SJCRH30 (cell line): ENCODE measurements around the gene WDR73. TPM values are rescaled to one million over a fixed set of nuclear protein-coding genes. Genes with fewer than 3 reads are reported as not detected.
A peak's percentile ranks its signal among the peaks of the same experiment; 100 is the strongest.

ENCODE experiments used
- DNase-seq, 2 experiments: peaks; one replicate each; pipeline ENCODE4 v3.0.0-alpha.2; 2015 to 2020
- H3K27ac ChIP-seq: fragments of 250-450 bp; sonication (Bioruptor Pico); 2 replicates; pipeline ENCODE4 v1.5.1; 2020; ENCODE audit warnings: mild to moderate bottlenecking, moderate library complexity
- H3K27me3 ChIP-seq: fragments of 250-450 bp; sonication (Bioruptor Pico); 2 replicates; pipeline ENCODE4 v1.5.1; 2020; ENCODE audit warnings: mild to moderate bottlenecking, moderate library complexity
- H3K36me3 ChIP-seq: fragments of 250-450 bp; sonication (Bioruptor Pico); 2 replicates; pipeline ENCODE4 v1.5.1; 2020; ENCODE audit warnings: mild to moderate bottlenecking, moderate library complexity
- H3K4me1 ChIP-seq: fragments of 250-450 bp; sonication (Bioruptor Pico); 2 replicates; pipeline ENCODE4 v1.5.1; 2020; ENCODE audit warnings: mild to moderate bottlenecking, moderate library complexity
- H3K4me3 ChIP-seq: fragments of 250-450 bp; sonication (Bioruptor Pico); 2 replicates; pipeline ENCODE4 v1.5.1; 2020; ENCODE audit warnings: mild to moderate bottlenecking, moderate library complexity
- H3K9me3 ChIP-seq: fragments of 250-450 bp; sonication (Bioruptor Pico); replicated peaks from 2 replicates; pipeline ENCODE4 v1.5.1; 2020; ENCODE audit warnings: mild to moderate bottlenecking, moderate library complexity
- total RNA-seq: library from RNA; depleted of rRNA; stranded (reverse); fragments of >200 nt; shearing (Covaris generic); gene quantifications from 2 replicates; pipeline ENCODE4 v1.2.3, GENCODE V29; 2014

WDR73 gene
- total RNA-seq, 1 experiment from 2014 or later: 26.3 TPM

DNA sequence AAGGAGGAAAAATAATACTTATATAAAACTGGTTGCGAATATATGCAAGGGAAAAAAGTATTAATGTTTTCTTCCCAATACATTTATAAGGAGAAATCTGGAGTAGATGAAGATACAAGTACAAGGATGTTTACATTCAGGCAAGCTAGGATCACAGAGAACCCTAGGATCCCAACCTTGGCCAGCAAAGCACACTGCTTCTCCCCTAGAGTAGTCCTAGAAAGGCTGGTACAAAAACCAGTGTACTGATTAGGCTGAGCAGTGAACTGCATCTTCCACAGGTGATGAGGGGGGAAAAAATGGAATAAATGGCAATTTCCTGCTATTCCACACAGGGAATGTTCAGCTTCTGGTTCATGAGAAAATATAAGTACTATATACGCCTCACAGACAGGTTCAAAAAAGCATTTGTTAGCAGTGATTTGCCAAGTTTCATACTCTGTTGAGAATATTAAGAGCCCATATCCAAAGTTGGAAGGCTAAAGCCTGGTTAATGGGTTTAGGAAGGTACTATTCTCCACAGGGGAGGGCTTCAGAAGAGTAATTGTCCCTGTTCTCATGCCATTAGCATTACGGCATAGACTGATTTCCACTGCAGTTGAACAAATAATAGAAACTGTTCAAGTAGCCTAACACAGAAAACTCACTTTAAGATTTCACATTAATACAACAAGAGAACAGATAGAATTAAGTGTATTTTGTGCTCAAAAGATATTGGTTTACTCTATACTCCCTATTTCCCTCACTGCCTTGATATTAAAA is 14.3 kb upstream of the WDR73 start:
- no peaks in the 10 kb centered on the region for H3K9me3 ChIP-seq
- H3K27ac ChIP-seq: no peak overlapping the region

DNA sequence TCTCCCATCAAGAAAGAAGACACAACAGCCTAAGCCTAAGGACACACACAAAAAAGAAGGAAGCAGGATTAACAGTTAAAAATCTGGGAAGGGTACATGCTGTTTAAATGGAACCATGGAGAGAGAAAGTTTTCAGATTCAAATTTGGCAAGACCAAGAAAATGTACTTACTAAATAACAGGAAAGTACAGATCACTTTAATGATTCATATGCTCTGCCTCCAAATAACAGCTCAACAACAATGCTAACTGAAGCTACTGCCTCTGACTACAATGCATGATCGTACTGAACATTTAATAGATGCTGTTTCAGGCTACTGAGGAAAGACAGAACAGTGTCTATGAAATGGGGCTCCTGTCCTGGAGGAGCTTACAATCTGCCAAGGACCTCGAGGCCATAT is 12.3 kb upstream of the WDR73 start:
- Histone ChIP-seq H3K4me3 (no peak overlapping the region), H3K9me3 (no peaks in the 10 kb centered on the region), H3K4me1 (no peaks in the 10 kb centered on the region), H3K36me3 (peaks cover 49% of the 10 kb centered on the region), H3K27ac (no peak overlapping the region), H3K27me3 (no peaks in the 10 kb centered on the region)
- no peak for DNase-seq

More for the DNA sequence above, 14.3 kb upstream of the WDR73 start:
- no peaks in the 10 kb centered on the region for H3K27me3 ChIP-seq
- H3K4me3 ChIP-seq: no peak overlapping the region
- H3K4me1 ChIP-seq: no peaks in the 10 kb centered on the region
- peaks cover 53% of the 10 kb centered on the region for H3K36me3 ChIP-seq
- DNase-seq: no peak

DNA sequence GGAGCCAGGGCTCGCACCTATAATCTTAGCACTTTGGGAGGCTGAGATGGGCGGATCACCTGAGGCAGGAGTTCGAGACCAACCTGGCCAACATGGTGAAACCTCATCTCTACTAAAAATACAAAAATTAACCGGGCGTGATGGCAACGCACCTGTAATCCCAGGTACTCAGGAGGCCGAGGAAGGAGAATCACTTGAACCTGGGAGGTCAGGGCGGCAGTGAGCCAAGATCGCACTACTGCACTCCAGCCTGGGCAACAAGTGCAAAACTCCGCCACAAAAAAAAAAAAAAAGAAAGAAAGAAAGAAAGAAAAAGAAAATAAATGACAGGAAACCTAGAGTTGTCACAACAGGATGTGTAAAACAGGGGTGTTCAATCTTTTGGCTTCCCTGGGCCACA is 6.9 kb upstream of the WDR73 start:
- Histone ChIP-seq H3K27me3 (no peaks in the 10 kb centered on the region), H3K27ac (no peak overlapping the region), H3K9me3 (no peaks in the 10 kb centered on the region), H3K4me3 (no peak overlapping the region), H3K36me3 (peaks cover 12% of the 10 kb centered on the region), H3K4me1 (no peaks in the 10 kb centered on the region)
- DNase-seq: no peak

DNA sequence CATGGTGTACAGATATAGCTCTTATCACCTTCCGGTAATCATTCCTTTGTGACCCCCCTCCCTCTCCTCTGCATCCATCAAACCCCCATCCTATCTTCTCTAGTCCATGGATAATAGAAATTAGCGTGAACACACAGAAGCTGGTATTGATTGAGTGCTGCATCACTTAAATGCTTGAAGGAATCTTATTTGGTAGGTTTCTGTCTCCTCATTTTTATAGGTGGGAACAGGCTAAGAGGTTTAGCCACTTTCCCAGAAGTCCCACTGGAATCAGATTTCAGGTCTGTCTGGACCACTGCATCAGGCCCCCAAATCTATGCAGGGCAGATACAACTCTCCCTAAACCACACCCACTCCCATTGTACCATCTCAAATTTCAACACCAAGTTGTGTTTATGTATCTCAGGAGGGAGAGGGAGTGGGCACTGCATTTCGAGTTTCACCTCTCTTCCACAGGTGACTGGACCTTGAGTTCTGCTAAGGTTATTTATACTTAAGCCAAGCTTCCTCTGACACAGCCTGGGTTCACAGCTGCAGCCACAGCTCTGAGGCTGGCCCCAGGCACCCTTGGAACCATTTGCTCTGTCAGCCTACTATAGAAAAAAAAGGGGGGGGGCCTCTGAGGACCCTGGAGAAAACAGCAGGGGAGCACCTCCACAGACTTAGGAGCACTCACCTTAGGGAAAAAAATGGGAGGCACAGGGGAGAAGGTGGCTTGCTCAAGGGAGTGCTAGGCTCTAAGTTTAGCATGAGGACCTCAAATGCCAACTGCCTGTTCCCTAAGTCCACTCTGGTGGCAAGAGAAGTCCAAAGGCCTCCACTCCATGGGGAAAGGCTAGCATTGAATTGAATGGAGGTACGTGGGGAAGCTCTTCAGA is 6.1 kb upstream of the WDR73 start:
- no peak overlapping the region for H3K4me3 ChIP-seq
- no peaks in the 10 kb centered on the region for H3K9me3 ChIP-seq
- H3K27me3 ChIP-seq: no peaks in the 10 kb centered on the region
- H3K4me1 ChIP-seq: no peaks in the 10 kb centered on the region
- DNase-seq: peak in 1 of 2 experiments; percentile 20
- peaks cover 4% of the 10 kb centered on the region; the same call in 1 of the 2 replicates for H3K36me3 ChIP-seq
- H3K27ac ChIP-seq: no peak overlapping the region

DNA sequence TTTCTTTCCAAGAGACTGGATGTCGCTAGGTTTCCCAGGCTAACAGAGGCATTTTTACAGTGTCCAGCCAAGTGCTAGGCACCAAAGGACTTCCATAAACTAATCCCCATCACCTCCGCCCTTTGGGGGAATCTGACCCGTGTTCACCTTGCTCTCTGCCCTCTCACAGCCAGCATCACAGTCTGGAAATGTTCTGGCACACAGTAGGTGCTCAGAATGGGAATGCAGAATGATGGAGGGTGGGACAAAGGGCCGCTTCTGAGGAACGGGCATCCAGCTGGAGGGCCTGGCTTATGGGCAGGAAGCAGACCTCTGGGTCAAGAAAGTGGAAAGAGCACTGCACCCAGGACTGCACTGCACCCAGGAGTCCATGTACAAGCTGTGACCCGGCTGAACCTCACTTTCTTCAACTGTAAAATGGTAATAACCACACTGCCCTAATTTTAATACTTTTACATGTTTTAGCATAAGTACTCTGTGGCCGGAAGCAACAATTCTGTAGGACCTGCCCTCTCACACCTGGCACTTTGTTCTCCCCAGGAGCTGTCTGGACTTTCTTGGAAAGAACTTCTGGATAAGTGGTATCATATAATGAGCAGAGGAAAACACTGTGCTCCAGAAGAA is 4.8 kb upstream of the WDR73 start:
- DNase-seq: no peak
- H3K4me3 ChIP-seq: peak overlapping the region; percentile 61

DNA sequence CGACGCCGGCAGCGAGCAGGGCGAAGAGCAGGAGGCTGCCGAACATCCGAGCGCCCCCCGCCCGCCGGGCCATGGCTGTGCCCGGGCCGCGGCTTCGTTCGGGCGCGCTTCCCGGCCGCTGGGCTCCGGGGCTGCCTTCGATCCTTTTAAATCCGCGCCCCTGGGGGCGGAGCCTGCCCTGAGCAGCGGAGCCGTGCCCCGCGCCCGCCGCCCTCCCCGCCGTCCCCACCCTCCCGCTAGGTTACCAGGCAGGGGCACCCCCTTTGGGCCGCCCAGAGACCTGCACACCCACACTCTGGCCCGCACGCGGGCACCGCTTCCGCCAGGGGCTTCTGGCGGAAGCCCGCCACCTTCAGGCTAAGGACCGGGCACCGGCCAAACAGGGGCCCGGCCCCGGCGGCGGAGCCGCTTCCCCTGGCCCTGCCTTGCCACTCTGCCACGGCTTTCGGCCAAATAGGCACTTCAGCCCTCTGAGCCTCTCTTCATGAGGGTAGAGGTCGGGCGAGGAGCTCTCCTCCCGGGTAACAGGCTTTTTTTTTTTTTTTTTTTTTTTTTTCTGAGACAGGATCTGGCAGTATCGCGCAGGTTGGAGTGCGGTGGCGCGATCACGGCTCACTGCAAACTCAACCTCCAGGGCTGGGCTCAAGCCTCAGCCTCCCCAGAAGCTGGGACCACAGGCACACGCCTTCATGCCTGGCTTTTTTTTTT is 4.2 kb upstream of the WDR73 start, which contains the start of gene NMB:
Gene NMB (minus strand): TSS at position 120 of the 708 bp plus-strand sequence. CDS start 47 bp downstream, at position 73.
- Histone ChIP-seq H3K4me1 (peaks cover 4% of the 10 kb centered on the region), H3K4me3 (peak within 1 kb of the TSS; percentile 61), H3K36me3 (no peaks in the 10 kb centered on the region), H3K27ac (peak within 1 kb of the TSS; percentile 47), H3K9me3 (no peaks in the 10 kb centered on the region), H3K27me3 (no peaks in the 10 kb centered on the region)
- peak; percentile 81 to 83 for DNase-seq

More for the DNA sequence above, 4.8 kb upstream of the WDR73 start:
- H3K4me1 ChIP-seq: peaks cover 2% of the 10 kb centered on the region; the same call in 1 of the 2 replicates
- no peaks in the 10 kb centered on the region for H3K9me3 ChIP-seq
- no peaks in the 10 kb centered on the region for H3K36me3 ChIP-seq
- no peaks in the 10 kb centered on the region for H3K27me3 ChIP-seq
- H3K27ac ChIP-seq: no peak overlapping the region

DNA sequence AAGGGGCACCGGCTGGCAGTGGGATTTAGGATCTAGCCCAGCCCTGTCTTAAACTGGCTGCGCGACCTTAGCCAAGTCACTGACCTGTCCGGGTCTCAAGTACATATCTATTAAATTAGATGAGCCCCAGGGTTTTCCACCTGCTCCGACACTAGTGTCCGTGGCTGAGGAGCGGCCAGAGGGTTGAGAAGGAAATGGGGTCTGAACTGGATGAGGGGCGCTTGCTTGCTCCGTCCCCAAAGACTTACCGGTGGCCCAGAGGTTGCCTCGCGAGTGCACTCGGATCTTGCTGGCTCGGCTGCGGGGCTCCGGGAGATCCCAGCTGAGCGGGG is 3.6 kb upstream of the WDR73 start:
- Histone ChIP-seq H3K4me3 (peak overlapping the region; percentile 61), H3K36me3 (no peaks in the 10 kb centered on the region), H3K4me1 (peaks cover 5% of the 10 kb centered on the region), H3K27me3 (no peaks in the 10 kb centered on the region), H3K27ac (no peak overlapping the region), H3K9me3 (no peaks in the 10 kb centered on the region)
- DNase-seq: no peak

DNA sequence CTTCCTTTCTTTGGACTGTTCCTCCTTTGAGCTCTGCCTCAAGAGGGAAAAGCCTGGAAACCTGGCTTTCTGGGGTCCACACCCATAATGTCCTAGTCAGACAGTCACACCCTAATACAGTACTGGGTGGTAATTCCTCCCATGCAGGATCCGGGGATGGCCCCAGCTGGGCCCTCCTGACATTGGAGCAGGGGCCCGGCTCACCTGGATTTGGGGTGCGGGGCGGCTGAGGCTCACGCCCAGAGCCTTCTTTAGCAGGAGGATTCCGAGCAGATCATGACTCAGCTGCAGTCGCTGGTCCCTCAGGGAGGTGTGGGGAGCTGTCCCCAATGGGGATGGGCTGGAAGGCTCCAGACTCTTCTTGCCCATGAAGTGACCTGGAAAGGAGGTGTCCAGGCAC is 2.9 kb upstream of the WDR73 start:
- Histone ChIP-seq H3K27ac (no peak overlapping the region), H3K27me3 (no peaks in the 10 kb centered on the region), H3K36me3 (no peaks in the 10 kb centered on the region; the same call in 1 of the 2 replicates), H3K4me3 (no peak overlapping the region), H3K4me1 (peaks cover 5% of the 10 kb centered on the region), H3K9me3 (no peaks in the 10 kb centered on the region)
- DNase-seq: no peak

DNA sequence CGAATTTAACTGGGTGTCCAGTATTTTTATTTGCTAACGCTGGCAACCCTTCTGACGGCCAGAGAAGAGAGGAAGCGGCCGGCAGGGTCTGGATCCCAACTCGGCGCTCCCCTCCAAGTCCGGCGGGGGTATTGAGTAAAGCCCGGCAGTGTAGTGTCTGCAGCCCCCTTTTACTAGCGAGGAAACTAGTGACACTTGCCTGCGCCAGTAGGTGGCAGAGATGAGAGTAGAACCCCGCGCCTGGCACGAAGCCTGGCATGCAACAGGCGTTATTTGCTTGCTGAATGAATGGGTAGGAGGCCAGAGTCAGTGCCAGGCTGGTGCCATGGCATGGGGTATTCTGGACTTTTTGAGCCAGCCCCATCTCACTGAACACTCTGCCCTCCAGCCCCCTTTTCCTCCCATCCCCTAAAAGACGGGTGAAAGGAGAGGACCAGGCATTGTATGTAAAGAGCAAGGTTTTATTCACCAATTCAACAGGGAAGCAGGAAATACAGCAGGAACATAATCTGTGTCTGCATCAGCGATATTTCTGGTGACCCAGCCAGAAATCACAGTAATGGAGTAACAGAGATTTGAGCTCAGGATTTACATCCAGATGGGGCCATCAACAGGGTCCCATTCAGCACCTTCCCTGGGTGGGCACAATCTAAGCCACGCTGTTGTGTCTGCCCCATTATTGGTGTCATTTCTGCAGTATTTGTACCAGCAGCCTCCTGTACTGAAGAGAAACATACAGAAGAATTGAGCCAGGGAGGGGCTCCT is 788 bp upstream of the WDR73 start:
- H3K27ac ChIP-seq: peak overlapping the region; percentile 36; the same call in 1 of the 2 replicates
- H3K27me3 ChIP-seq: no peaks in the 10 kb centered on the region
- peak overlapping the region; percentile 71 for H3K4me3 ChIP-seq
- H3K9me3 ChIP-seq: no peaks in the 10 kb centered on the region
- peaks cover 3% of the 10 kb centered on the region; the same call in 1 of the 2 replicates for H3K36me3 ChIP-seq
- peaks cover 5% of the 10 kb centered on the region for H3K4me1 ChIP-seq
- peak; percentile 84 to 87 for DNase-seq

DNA sequence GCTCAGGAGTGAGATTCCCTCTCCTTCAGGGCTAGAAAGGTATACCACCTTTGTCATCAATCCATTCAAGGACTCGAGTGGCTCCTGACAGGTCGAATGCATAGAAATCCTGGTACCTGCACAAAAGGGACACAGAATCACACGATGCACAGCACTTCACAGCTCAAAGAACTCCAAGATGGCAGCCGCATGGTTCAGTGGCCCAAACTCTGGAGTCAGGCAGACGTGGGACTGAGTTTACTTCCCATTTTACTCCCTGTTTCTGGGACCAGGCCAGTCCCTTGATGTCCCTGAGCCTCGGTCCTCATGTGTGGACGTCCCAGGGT is 536 bp downstream of the WDR73 start:
- DNase-seq: no peak
- peaks cover 13% of the 10 kb centered on the region for H3K36me3 ChIP-seq
- peak overlapping the region; percentile 71 for H3K4me3 ChIP-seq
- no peaks in the 10 kb centered on the region for H3K9me3 ChIP-seq
- H3K27me3 ChIP-seq: no peaks in the 10 kb centered on the region
- peak overlapping the region; percentile 36 for H3K27ac ChIP-seq
- peaks cover 5% of the 10 kb centered on the region for H3K4me1 ChIP-seq

DNA sequence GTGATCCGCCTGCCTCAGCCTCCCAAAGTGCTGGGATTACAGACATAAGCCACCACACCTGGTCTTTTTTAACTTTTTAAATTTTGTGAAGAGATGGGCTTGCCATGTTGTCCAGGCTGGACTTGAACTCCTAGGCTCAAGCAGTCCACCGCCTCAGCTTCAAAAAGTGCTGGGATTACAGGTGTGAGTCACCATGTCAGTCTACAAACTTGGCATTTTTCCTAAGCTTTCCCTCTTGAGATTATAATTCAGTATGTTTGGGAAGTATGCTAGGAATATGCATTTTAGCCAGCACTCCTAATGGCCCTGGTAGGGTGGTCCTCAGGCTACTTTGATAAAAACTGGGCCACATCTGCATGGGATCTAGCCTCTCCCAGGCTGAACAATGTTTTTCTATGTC is 4.4 kb downstream of the WDR73 start:
- Histone ChIP-seq H3K4me3 (no peak overlapping the region), H3K27me3 (no peaks in the 10 kb centered on the region), H3K9me3 (no peaks in the 10 kb centered on the region), H3K27ac (no peak overlapping the region), H3K4me1 (peaks cover 3% of the 10 kb centered on the region; the same call in 1 of the 2 replicates), H3K36me3 (peaks cover 37% of the 10 kb centered on the region)
- no peak for DNase-seq

DNA sequence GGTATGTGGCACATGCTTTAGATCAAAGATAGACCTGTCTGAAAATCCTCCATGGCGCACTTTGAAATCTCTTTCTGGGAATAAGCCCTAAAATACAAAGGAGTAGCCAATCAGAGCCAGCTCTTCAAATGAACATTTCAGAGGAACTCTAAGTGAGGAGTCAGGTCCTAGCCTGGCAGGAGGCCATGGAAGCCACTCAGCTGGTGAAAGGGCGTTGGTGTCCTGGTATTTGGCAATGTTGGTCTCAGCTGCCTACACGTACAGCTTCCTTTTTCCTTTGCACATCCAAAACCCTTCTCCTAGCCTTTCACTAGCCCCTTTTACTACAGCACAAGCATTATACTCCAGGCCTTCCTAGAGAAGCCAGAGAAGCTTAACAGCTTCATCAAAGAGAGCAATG is 5.5 kb downstream of the WDR73 start:
- peaks cover 41% of the 10 kb centered on the region for H3K36me3 ChIP-seq
- no peak overlapping the region for H3K4me3 ChIP-seq
- H3K27me3 ChIP-seq: no peaks in the 10 kb centered on the region
- no peak overlapping the region for H3K27ac ChIP-seq
- DNase-seq: no peak
- no peaks in the 10 kb centered on the region for H3K9me3 ChIP-seq
- peaks cover 3% of the 10 kb centered on the region; the same call in 1 of the 2 replicates for H3K4me1 ChIP-seq

DNA sequence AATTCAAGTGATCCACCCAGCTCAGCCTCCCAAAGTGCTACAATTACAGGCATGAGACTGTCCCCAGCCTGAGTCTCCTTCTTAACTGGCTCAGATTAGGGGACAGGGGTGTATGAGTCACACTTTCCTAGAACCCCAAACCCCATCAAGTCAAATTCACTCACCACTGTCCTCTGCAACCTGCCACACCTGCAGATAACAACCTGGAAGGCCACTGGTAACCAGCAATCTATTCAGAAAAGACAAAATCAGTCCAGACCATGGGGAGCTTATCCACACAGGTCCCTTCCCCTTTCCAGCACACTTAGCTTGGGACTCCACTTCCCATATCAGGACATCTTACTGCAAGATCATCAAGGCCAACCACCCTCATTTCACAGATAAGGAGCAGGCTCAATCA is 6.4 kb downstream of the WDR73 start:
- no peaks in the 10 kb centered on the region for H3K27me3 ChIP-seq
- no peaks in the 10 kb centered on the region for H3K9me3 ChIP-seq
- H3K27ac ChIP-seq: no peak overlapping the region
- H3K4me1 ChIP-seq: no peaks in the 10 kb centered on the region
- H3K4me3 ChIP-seq: no peak overlapping the region
- peaks cover 49% of the 10 kb centered on the region for H3K36me3 ChIP-seq
- DNase-seq: no peak

DNA sequence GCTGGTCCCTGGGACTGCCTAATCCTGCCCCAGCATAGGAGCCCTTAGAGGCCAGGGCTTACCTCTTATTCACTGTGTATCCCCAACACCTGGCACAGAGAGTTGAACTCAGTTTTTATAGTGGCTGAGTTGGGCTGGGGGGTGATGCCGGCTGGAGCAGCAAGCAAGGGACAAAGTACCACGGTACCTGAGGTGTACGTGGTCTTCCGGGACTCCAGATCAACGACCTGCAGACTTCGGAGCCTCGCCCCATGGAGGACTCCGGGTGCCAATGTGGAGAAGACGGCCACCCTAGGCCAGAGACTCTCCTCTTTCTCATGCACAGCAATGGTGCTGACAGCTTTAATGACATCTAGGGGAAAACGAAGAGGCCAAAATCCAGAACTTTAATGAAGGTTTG is 8.1 kb downstream of the WDR73 start:
- no peak for DNase-seq
- Histone ChIP-seq H3K27ac (no peak overlapping the region), H3K9me3 (no peaks in the 10 kb centered on the region), H3K4me1 (no peaks in the 10 kb centered on the region), H3K4me3 (no peak overlapping the region), H3K36me3 (peaks cover 65% of the 10 kb centered on the region), H3K27me3 (no peaks in the 10 kb centered on the region)
